ENCODE measurements around the gene C9orf85.
"Not testable (repeated sequence)": the region's sequence is repeated elsewhere in the genome, so short reads cannot be mapped to it uniquely, and the experiment has no call there.

The C9orf85 gene

GRCh38 chr9:71911061-71911907 is at the start of gene C9orf85, which contains the start of gene ABHD17B:
Gene C9orf85 (plus strand): TSS chr9:71911639. CDS start chr9:71911735, 96 bp downstream.
Gene ABHD17B (minus strand): TSS chr9:71911193. CDS start chr9:71875080, 36,113 bp downstream.
- DNase-seq (ENCODE audit: low spot score): peak; percentile 100

DNA sequence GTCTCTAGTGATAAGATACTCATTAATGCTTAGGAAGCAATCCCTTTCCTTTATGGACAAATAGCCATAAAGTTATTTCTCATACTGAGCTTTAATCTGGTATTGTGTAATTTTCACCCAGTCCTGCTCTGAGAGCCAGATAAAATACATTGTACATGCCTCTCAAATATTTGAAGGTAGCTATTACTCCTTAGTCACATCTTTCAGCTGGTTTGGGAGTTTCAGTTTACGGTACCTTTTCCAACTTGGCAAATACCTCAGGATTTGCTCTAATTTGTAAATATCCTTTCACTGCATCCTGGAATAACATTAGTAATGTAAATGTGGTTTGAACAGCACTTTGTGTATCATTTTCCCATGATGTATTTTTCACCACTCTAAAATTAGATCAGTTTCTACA is 47.8 kb upstream of the C9orf85 start:
- DNase-seq (ENCODE audit: low spot score): no peak

DNA sequence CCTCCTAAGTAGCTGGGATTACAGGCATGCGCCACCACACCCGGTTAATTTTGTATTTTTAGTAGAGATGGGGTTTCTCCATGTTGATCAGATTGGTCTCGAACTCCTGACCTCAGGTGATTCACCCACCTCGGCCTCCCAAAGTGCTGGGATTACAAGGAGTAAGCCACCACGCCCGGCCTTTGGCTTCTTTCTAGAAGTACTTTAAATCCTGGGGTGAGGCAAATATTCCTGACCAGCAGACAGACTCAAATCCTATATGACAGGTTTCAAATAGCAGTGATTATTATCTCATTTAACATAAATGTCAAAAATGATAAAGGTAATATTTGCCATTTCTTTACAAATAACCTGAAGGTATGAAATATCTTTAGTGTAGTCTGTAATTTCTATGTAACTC is 36.1 kb upstream of the C9orf85 start:
- no peak for DNase-seq (ENCODE audit: low spot score)

- DNase-seq (ENCODE audit: low spot score): no peak
Measured at GRCh38 chr9:71876106-71876505, 35.3 kb upstream of the C9orf85 start.

DNA sequence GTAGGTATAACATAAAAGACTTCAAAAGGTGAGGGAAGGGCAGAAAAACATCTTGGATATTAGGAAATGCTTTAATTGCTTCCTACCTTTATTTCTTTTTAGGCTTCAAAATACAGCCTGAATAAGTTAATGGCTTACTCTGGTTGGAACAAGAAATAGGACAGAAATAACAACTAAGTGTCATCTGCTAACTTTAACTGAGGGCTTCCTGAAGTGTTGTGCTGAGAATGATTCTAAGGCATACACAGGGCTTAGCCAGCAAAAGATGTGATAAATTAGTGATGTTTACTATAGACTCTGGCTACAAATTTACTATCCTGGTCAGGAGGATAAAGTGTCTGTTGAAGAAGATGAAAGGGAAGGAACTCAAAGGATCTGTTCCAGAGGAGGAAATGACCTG is 34.6 kb upstream of the C9orf85 start:
- DNase-seq (ENCODE audit: low spot score): no peak

DNA sequence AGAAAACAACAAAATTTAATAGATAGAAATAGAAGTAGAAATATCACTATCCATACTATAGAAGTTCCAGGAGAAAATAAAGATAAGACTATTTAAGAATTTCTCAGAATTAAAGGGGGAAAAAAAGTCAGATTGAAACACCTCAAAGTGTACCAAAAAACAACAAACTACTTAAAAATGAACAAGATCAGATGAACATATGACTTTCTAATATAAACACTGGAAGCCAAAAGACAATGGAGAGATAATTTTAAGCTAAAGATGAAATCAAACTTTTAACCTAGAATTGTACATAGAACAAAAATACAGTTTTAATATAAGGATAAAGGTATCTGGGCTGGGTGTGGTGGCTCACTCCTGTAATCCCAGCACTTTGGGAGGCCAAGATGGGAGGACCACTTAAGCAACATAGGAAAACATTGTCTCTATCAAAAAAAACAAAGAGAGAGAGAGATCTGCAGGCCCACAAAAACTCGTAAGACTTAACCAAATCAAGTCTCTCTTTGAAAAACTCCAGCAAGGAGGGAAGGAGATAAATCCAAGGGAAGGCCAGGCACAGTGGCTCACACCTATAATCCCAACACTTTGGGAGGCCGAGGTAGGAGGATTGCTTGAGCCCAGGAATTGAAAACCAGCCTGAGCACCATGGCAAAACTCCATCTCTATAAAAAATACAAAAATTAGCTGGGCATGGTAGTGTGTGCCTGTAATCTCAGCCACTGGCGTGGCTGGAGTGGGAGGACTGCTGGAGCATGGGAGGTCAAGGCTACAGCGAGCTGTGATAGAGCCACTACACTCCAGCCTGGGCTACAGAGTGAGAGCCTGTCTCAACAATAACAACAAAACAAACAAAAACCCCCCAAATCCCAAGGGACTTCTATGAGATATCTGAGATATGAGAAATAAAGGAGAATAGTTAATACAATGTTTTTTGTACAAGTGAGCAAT is 32.8 kb upstream of the C9orf85 start:
- DNase-seq (ENCODE audit: low spot score): no peak

- DNase-seq (ENCODE audit: low spot score): no peak
Measured at GRCh38 chr9:71879644-71880174, 31.7 kb upstream of the C9orf85 start.

DNA sequence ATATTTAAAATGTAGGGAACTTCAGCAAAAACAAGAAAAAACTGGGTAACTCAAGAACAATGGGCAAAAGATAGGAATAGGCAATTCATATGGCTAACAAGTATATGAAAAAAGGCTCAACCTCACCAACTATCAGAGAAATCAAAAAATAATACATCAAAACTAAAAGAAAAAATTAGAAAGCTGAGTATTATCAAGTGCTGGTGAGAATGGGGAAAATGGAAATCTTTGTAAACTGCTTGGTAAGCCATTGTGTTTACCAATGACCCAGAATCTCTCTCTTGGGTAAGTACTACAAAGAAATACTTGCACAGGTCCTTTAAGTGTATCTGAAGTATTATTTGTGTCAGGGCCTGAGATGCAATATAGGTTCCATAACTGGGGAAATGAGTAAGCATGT is 27.4 kb upstream of the C9orf85 start:
- no peak for DNase-seq (ENCODE audit: low spot score)

- peak; percentile 34 for DNase-seq (ENCODE audit: low spot score)
Measured at GRCh38 chr9:71885467-71885866, 26.0 kb upstream of the C9orf85 start.

- peak; percentile 32 for DNase-seq (ENCODE audit: low spot score)
Measured at GRCh38 chr9:71886015-71886414, 25.4 kb upstream of the C9orf85 start.

DNA sequence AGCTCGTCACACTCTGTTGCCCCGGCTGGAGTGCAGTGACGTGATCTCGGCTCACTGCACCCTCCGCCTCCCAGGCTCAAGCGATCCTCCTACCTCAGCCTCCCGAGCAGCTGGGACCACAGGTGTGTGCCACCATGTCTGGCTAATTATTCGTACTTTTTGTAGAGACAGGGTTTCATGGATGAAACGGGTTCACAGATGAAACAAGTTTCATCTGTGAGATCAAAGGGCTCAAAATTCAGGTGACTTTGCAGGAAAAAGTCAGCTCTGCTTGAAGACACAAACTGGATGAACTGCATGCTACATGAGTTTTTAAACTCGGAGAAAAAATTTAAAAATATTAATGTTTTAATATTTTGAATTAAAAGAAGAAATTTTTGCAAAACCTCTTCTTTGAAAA is 24.9 kb upstream of the C9orf85 start:
- DNase-seq (ENCODE audit: low spot score): peak; percentile 28

- no peak for DNase-seq (ENCODE audit: low spot score)
Measured at GRCh38 chr9:71887362-71887761, 24.1 kb upstream of the C9orf85 start.

DNA sequence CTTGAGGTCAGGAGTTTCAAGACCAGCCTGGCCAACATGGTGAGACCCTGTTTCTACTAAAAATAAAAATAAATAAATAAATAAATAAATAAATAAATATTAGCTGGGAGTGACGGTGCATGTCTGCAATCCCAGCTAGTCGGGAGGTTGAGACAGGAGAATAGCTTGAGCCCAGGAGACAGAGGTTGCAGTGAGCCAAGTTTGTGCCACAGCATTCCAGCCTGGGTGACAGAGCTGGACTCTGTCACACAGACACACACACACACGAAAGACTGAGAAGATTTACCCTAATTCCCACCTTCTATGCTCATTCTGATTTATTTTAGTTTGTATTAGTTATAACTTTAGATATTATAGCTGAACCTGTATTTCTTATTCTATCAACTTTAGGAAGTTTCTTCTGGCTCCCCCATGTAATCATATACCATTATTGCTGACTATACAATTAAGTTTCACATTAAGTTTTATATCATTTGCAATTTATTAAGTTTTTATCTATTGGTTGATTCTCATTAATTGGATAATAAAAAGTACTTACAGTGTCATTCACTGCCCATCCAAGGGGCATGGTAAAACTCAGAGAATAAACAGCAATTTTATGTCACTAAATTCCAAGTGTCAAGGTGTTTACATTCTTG is 21.3 kb upstream of the C9orf85 start:
- no peak for DNase-seq (ENCODE audit: low spot score)

DNA sequence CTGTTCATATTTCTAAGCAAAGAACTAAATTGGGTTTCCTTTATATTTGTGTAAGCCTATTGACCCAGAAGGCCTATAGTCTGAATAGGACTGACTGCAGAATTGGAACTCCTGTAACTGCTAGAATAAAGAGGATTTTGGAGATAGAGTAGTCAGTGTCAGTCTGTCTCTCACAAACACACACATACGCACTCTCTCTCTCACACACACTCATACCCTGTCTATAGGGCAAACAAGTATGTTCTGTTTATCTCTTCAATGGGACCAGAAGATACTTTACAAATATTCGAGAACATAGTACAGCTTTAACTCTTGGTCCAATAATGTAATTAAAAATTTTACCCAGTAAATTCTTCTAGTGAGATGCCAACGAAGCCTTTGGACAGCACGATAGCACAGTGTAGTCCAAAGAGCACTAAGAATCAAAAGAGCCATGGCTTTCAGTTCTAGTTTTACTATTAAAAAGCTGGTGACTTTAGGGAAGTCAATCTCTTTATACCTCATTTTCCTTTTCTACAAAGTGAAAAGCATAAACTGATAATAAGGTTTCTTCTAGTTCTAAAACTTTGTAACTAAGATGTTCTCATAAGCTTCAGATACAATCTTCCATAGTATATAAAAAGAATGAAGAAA is 19.8 kb upstream of the C9orf85 start:
- no peak for DNase-seq (ENCODE audit: low spot score)

DNA sequence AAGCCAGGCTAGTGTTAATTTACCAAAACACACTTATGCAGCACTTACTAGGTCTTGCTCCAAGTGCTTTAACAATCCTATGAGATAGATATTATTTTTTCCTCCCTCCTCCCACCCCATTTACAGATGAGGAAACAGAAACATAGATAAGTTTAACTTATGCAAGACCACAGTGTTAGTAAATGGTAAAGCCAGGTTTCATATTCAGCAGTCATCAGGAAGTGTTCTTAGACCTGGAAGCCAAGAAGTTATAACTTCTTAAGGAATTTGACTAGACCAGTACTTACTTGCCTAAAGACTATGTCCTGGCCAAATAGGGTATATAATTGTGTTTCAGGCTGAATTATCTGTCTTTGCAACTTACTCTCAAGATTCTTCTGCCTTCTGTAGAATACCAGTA is 16.3 kb upstream of the C9orf85 start:
- no peak for DNase-seq (ENCODE audit: low spot score)

DNA sequence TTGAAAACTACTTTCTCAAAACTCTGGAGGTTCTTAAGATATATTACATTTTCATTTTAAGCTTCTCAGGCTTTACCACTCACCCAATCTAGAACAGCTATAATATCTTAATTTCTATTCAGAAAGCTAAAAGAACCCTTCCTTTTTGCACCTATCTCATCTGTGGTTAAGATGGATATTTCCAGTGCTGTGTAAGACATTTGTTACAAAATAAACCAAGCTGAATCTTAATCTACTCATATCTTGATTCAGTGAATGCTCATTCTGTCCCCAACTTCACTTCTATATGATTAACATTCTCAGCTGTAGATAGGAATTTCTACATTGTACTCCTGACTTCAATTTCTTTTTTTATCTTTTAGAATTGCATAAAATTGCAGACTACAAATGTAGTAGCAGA is 15.5 kb upstream of the C9orf85 start:
- no peak for DNase-seq (ENCODE audit: low spot score)

- DNase-seq (ENCODE audit: low spot score): peak; percentile 39
Measured at GRCh38 chr9:71896761-71897160, 14.7 kb upstream of the C9orf85 start.

GRCh38 chr9:71897577-71897976 is 13.9 kb upstream of the C9orf85 start:
- DNase-seq (ENCODE audit: low spot score): peak; percentile 81

- not testable (repeated sequence) for DNase-seq (ENCODE audit: low spot score)
Measured at GRCh38 chr9:71898756-71899155, 12.7 kb upstream of the C9orf85 start.

GRCh38 chr9:71901695-71902597 is 9.5 kb upstream of the C9orf85 start:
- peak; percentile 52 for DNase-seq (ENCODE audit: low spot score)

Measured in NAMALWA (cell line).